WERI-Rb-1 (cell line): ENCODE measurements around the gene ASIC4.
A peak's percentile ranks its signal among the peaks of the same experiment; 100 is the strongest.

Source experiments
- DNase-seq: peaks from one replicate; pipeline ENCODE4 v3.0.0-alpha.2; 2020
- H3K27ac ChIP-seq: fragments of 250-450 bp; sonication (Bioruptor Pico); 2 replicates; pipeline ENCODE4 v1.5.1; 2020; ENCODE audit warnings: mild to moderate bottlenecking, moderate library complexity
- H3K27me3 ChIP-seq: fragments of 250-450 bp; sonication (Bioruptor Pico); 2 replicates; pipeline ENCODE4 v1.5.1; 2021; ENCODE audit warnings: mild to moderate bottlenecking, low read depth, moderate library complexity; ENCODE audit not compliant: insufficient read depth, severe bottlenecking
- H3K36me3 ChIP-seq: fragments of 250-450 bp; sonication (Bioruptor Pico); 2 replicates; pipeline ENCODE4 v1.5.1; 2020; ENCODE audit warnings: mild to moderate bottlenecking, moderate library complexity
- H3K4me3 ChIP-seq: 2 replicates; pipeline ENCODE4 v1.5.1; 2011; ENCODE audit warnings: low read depth, mild to moderate bottlenecking, control low read depth, low read length
- H3K9me3 ChIP-seq: fragments of 250-450 bp; sonication (Bioruptor Pico); 2 replicates; pipeline ENCODE4 v1.5.1; 2021; ENCODE audit warnings: mild to moderate bottlenecking, moderate library complexity; ENCODE audit not compliant: severe bottlenecking
- TF ChIP-seq, protein P1 (sequence below): IDR thresholded peaks from 2 replicates; pipeline ENCODE4 v1.5.1; 2011; ENCODE audit warnings: low read depth, mild to moderate bottlenecking, control low read depth, inconsistent platforms, low read length

ASIC4 gene

DNA sequence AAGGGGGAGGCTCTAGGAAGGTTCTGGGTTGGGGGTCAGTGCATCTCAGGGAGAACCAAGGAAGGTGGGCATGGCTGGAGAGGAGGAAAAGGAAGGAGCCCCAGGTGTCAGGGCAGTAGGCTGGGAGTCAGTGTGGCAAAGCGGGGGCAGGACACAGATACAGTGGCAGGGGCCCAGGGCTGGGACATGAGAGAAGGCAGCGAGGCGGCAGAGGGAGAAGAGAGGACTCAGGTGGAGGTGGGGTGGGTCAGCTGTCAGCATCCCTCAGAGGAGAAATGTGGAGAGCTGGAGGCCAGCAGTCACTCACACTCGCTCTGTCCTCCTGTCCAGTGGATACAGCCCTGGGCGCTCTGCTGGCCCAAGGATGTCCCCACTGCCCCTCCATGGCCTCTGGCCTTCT lies 21.2 kb upstream of the ASIC4 start:
- H3K27me3 ChIP-seq: no peaks in the 10 kb centered on the region
- H3K27ac ChIP-seq: no peak overlapping the region
- H3K9me3 ChIP-seq: no peaks in the 10 kb centered on the region
- no peaks in the 10 kb centered on the region for H3K36me3 ChIP-seq
- no peak overlapping the region for H3K4me3 ChIP-seq
- TF ChIP-seq, protein P1, sequence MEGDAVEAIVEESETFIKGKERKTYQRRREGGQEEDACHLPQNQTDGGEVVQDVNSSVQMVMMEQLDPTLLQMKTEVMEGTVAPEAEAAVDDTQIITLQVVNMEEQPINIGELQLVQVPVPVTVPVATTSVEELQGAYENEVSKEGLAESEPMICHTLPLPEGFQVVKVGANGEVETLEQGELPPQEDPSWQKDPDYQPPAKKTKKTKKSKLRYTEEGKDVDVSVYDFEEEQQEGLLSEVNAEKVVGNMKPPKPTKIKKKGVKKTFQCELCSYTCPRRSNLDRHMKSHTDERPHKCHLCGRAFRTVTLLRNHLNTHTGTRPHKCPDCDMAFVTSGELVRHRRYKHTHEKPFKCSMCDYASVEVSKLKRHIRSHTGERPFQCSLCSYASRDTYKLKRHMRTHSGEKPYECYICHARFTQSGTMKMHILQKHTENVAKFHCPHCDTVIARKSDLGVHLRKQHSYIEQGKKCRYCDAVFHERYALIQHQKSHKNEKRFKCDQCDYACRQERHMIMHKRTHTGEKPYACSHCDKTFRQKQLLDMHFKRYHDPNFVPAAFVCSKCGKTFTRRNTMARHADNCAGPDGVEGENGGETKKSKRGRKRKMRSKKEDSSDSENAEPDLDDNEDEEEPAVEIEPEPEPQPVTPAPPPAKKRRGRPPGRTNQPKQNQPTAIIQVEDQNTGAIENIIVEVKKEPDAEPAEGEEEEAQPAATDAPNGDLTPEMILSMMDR: no peak
- DNase-seq: no peak

DNA sequence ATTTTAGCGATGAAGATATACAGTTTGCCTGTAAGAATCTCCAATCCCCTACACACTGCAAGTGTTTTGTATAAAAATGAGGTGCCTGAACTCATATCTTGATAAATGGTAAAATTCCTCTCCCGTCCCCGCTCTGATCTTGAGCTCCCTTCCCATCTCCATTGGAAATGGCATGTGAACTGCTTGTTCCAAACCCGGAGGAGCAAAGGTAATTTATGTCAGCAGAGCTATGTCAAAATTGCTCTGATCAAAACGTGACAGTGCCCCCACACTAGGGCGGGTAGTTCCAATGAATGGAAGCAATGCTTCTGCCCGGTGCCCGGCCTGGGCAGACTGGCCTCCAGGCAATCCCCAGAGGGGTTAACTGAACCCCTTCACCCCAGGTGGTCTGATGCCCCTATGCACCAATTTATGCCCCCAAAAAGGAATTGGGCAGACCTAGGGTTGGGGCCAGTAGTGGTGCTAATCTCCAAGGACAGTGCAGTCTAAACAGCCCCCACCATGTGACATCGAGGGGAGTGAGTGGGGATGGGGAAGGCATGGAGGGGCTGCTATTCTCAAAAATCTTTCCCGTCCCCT lies 19.2 kb upstream of the ASIC4 start:
- Histone ChIP-seq H3K36me3 (no peaks in the 10 kb centered on the region), H3K4me3 (no peak overlapping the region), H3K9me3 (no peaks in the 10 kb centered on the region), H3K27me3 (no peaks in the 10 kb centered on the region), H3K27ac (no peak overlapping the region)
- no peak for DNase-seq
- TF ChIP-seq, protein P1: no peak

DNA sequence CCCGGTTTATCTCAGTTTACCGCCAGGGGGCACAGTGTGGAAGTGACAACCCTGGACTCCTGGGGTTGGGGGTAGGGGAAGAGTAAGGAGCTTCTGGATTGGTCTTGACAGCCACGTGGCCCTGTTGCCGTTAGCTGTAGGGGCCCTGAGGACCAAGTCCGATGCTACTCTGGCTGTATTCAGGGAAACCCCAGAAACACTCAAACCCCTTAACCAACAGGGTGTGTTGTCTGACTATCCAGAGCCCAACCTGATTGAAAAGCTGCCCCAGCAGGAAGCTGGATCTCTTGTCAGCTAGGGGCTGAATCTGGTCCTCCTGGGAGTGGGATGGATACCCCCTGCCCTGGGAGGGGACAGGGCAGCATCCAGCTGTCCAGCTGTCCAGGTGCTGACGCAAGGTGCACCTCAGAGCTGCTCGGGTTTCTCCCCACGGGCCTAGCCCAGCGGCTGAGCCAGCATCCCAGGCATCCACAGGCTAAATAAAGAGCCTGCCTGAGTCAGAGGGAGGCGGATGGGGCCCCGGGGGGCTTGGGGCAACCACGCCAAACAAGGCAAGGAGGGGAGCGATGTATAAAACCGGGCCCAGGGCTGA lies 18.7 kb upstream of the ASIC4 start:
- H3K36me3 ChIP-seq: no peaks in the 10 kb centered on the region
- no peak overlapping the region for H3K4me3 ChIP-seq
- H3K9me3 ChIP-seq: no peaks in the 10 kb centered on the region
- TF ChIP-seq, protein P1: peak; percentile 61
- H3K27me3 ChIP-seq: no peaks in the 10 kb centered on the region
- peak overlapping the region; percentile 32 for H3K27ac ChIP-seq
- DNase-seq: peak; percentile 90

DNA sequence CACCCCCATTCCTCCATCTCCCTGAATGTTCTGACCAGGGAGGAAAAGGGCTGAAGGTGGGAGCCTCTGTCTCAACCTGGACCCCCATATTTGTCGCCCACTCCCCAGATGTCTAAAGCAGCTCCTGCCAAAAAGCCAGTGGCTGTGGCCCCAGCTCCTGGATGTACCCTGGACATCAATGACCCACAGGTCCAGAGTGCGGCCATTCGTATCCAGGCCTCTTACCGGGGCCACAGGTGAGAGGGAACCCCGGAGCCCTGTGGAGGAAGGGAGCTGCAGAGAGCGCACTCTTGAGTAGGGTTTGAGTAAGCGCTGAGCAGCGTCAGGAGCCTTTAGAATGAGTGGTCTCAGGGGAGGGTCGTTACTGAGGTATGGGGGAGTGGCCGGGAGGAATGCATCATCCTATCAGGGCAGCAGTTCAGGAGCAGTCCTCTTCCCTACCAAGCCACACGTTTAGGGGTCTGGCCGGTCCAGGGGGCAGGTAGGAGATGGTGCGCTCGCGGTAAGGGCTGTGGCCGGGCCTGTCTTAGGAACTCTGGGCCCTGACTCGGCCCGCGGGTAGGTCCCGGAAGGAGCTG lies 17.9 kb upstream of the ASIC4 start:
- no peaks in the 10 kb centered on the region for H3K9me3 ChIP-seq
- peak overlapping the region; percentile 32 for H3K27ac ChIP-seq
- DNase-seq: no peak
- H3K27me3 ChIP-seq: no peaks in the 10 kb centered on the region
- H3K4me3 ChIP-seq: no peak overlapping the region
- no peaks in the 10 kb centered on the region for H3K36me3 ChIP-seq
- TF ChIP-seq, protein P1: no peak

DNA sequence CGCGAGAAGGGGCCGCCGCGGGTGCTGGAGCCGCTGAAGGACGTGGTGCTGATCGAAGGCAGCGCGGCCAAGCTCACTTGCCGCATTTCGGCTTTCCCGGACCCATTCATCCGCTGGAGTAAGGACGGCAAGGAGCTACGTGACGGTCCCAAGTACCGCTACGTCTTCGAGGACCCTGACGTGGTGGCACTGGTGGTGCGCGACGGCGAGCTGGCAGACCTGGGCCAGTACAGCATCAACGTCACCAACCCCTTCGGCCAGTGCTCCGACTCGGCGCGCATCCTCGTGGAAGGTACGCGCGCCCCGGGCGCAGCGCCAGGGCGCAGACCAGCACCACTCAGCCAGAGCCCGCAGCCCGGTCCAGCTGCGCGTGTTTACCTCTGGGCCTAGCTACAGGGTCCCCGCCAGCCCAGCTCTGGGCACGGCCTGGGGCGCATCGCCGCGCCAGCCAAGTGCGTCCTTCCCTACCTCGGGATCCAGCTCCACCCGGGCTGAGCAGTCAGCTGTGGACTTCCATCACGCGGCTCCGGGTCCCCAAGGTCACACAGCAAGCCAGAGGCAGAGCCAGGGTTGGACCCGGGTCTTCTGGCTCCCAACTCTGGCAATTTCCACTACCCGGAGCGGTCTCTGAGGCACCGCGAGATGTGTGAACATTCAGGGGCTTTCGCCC lies 17.3 kb upstream of the ASIC4 start:
- DNase-seq: no peak
- TF ChIP-seq, protein P1: no peak
- Histone ChIP-seq H3K36me3 (no peaks in the 10 kb centered on the region), H3K4me3 (no peak overlapping the region), H3K27ac (peak overlapping the region; percentile 86), H3K27me3 (no peaks in the 10 kb centered on the region), H3K9me3 (no peaks in the 10 kb centered on the region)
